RWPE2 (cell line): ENCODE measurements around the gene PLEKHA3.
"Not testable (repeated sequence)": the region's sequence is repeated elsewhere in the genome, so short reads cannot be mapped to it uniquely, and the experiment has no call there.

Experiments used
- ATAC-seq: fragments of 200-7000 bp; cut with Tn5 transposase; 3 replicates; pipeline ENCODE4 v1.9.1; 2021; ENCODE audit warnings: low read depth
- DNase-seq: peaks from one replicate; pipeline ENCODE4 v3.0.0-alpha.2; 2020; ENCODE audit warnings: low spot score
- H3K27ac ChIP-seq: fragments of 450-650 bp; 2 replicates; pipeline ENCODE4 v1.5.1; 2017; ENCODE audit warnings: mild to moderate bottlenecking; ENCODE audit not compliant: poor library complexity, severe bottlenecking
- H3K27me3 ChIP-seq: fragments of 250-450 bp; sonication (Bioruptor Pico); 2 replicates; pipeline ENCODE4 v1.5.1; 2021; ENCODE audit warnings: mild to moderate bottlenecking, moderate library complexity; ENCODE audit not compliant: insufficient read depth, poor library complexity, severe bottlenecking
- H3K36me3 ChIP-seq: fragments of 250-450 bp; sonication (Bioruptor Pico); 2 replicates; pipeline ENCODE4 v1.5.1; 2020; ENCODE audit warnings: low read depth, mild to moderate bottlenecking, moderate library complexity
- H3K4me1 ChIP-seq: fragments of 250-450 bp; sonication (Bioruptor Pico); 2 replicates; pipeline ENCODE4 v1.5.1; 2021; ENCODE audit warnings: mild to moderate bottlenecking, moderate library complexity; ENCODE audit not compliant: insufficient read depth, poor library complexity, severe bottlenecking
- H3K4me3 ChIP-seq: fragments of 250-450 bp; sonication (Bioruptor Pico); 2 replicates; pipeline ENCODE4 v1.5.1; 2021; ENCODE audit warnings: mild to moderate bottlenecking, moderate library complexity; ENCODE audit not compliant: severe bottlenecking
- H3K9me3 ChIP-seq: fragments of 250-450 bp; sonication (Bioruptor Pico); 2 replicates; pipeline ENCODE4 v1.5.1; 2021; ENCODE audit warnings: mild to moderate bottlenecking, moderate library complexity; ENCODE audit not compliant: severe bottlenecking
- CTCF ChIP-seq: fragments of 450-650 bp; IDR thresholded peaks from one replicate; pipeline ENCODE4 v1.5.1; 2017; ENCODE audit warnings: mild to moderate bottlenecking, moderate library complexity; ENCODE audit not compliant: poor library complexity, severe bottlenecking

Gene PLEKHA3

GRCh38 chr2:178452870-178453269, 27.4 kb upstream of the PLEKHA3 start:
- ATAC-seq (no peak), DNase-seq (no peak)
- peaks cover 20% of the 10 kb centered on the region for H3K36me3 ChIP-seq
- H3K27ac ChIP-seq: no peak overlapping the region
- H3K9me3 ChIP-seq: no peaks in the 10 kb centered on the region
- H3K4me3 ChIP-seq: no peak overlapping the region
- H3K27me3 ChIP-seq: no peaks in the 10 kb centered on the region
- peaks cover 10% of the 10 kb centered on the region for H3K4me1 ChIP-seq
- TF ChIP-seq CTCF: no peak

GRCh38 chr2:178455947-178456346, 24.3 kb upstream of the PLEKHA3 start:
- H3K4me1 ChIP-seq: no peaks in the 10 kb centered on the region
- ATAC-seq (no peak), DNase-seq (no peak)
- H3K4me3 ChIP-seq: no peak overlapping the region
- H3K27ac ChIP-seq: no peak overlapping the region
- no peaks in the 10 kb centered on the region for H3K9me3 ChIP-seq
- H3K36me3 ChIP-seq: no peaks in the 10 kb centered on the region
- no peaks in the 10 kb centered on the region for H3K27me3 ChIP-seq
- TF ChIP-seq CTCF: no peak

GRCh38 chr2:178457390-178457886, 22.8 kb upstream of the PLEKHA3 start:
- Histone ChIP-seq H3K27me3 (no peaks in the 10 kb centered on the region), H3K9me3 (no peaks in the 10 kb centered on the region), H3K4me3 (no peak overlapping the region), H3K4me1 (no peaks in the 10 kb centered on the region), H3K36me3 (no peaks in the 10 kb centered on the region), H3K27ac (no peak overlapping the region)
- ATAC-seq: no peak
- no peak for TF ChIP-seq CTCF
- DNase-seq: no peak

GRCh38 chr2:178469219-178469849, 10.9 kb upstream of the PLEKHA3 start:
- TF ChIP-seq CTCF: no peak
- DNase-seq (no peak), ATAC-seq (no peak)
- H3K27me3 ChIP-seq: no peaks in the 10 kb centered on the region
- H3K4me1 ChIP-seq: peaks cover 4% of the 10 kb centered on the region
- no peaks in the 10 kb centered on the region for H3K36me3 ChIP-seq
- no peak overlapping the region for H3K4me3 ChIP-seq
- no peak overlapping the region for H3K27ac ChIP-seq
- H3K9me3 ChIP-seq: no peaks in the 10 kb centered on the region

GRCh38 chr2:178471313-178471712, 8.9 kb upstream of the PLEKHA3 start:
- H3K4me3 ChIP-seq, H3K9me3 ChIP-seq, H3K36me3 ChIP-seq, DNase-seq, ATAC-seq, H3K27me3 ChIP-seq, H3K4me1 ChIP-seq, H3K27ac ChIP-seq: not testable (repeated sequence)
